PC-9 (cell line): ENCODE data around the gene NRG3. TPM values are rescaled to one million over a fixed set of nuclear protein-coding genes. Genes with fewer than 3 reads are reported as not detected.

Experiments used
- BruUV-seq: library from RNA; stranded (reverse); fragments of 400-500 nt; replicated peaks from 2 replicates; lab custom pipeline; 2021; lab: Mats Ljungman, UMichigan
- CTCF ChIA-PET: fragments of 300-600 bp; sonication (Branson Sonifier 250); formaldehyde crosslinking; loops from one replicate; lab custom pipeline; 2022; ENCODE audit warnings: antibody characterized with exemption; lab: Charles Lee
- POLR2A ChIA-PET: fragments of 300-600 bp; sonication (Branson Sonifier 250); formaldehyde crosslinking; loops from one replicate; lab custom pipeline; 2022; ENCODE audit warnings: antibody characterized with exemption; ENCODE audit not compliant: unreplicated experiment; lab: Charles Lee
- DNase-seq, 2 experiments: peaks; one replicate each; pipeline versions ENCODE4 v3.0.0 to v3.0.0-alpha.2; 2015 to 2022; ENCODE audit warnings: mixed read lengths in 1 of 2
- H2AFZ ChIP-seq: fragments of 200-600 bp; sonication (generic); 2 replicates; pipeline ENCODE4 v1.8.1; 2017; ENCODE audit warnings: antibody characterized with exemption
- H3F3A ChIP-seq: fragments of 200-600 bp; sonication (generic); 2 replicates; pipeline ENCODE4 v1.8.1; 2017; ENCODE audit warnings: antibody characterized with exemption, mild to moderate bottlenecking, low read depth; ENCODE audit not compliant: insufficient read depth
- H3K27ac ChIP-seq: fragments of 200-600 bp; sonication (generic); 2 replicates; pipeline ENCODE4 v1.6.1; 2016; ENCODE audit warnings: mixed run types
- H3K27me3 ChIP-seq: fragments of 200-600 bp; sonication (generic); 2 replicates; pipeline ENCODE4 v1.6.1; 2016; ENCODE audit warnings: low read depth, mixed run types; ENCODE audit not compliant: insufficient read depth
- H3K36me3 ChIP-seq: fragments of 200-600 bp; sonication (generic); 2 replicates; pipeline ENCODE4 v1.6.1; 2016; ENCODE audit warnings: low read depth, mixed run types
- H3K4me1 ChIP-seq: fragments of 200-600 bp; sonication (generic); replicated peaks from 2 replicates; pipeline ENCODE4 v1.6.1; 2016; ENCODE audit warnings: mixed run types; ENCODE audit not compliant: insufficient read depth
- H3K4me2 ChIP-seq: fragments of 200-600 bp; sonication (generic); 2 replicates; pipeline ENCODE4 v1.6.1; 2017; ENCODE audit warnings: mixed run types
- H3K4me3 ChIP-seq: fragments of 200-600 bp; sonication (generic); 2 replicates; pipeline ENCODE4 v1.6.1; 2016; ENCODE audit warnings: mixed run types
- H3K79me2 ChIP-seq: fragments of 200-600 bp; sonication (generic); 2 replicates; pipeline ENCODE4 v1.6.1; 2017; ENCODE audit warnings: low read depth, mixed run types
- H3K9me2 ChIP-seq: fragments of 200-600 bp; sonication (generic); 2 replicates; pipeline ENCODE4 v1.8.1; 2017; ENCODE audit warnings: mild to moderate bottlenecking; ENCODE audit not compliant: insufficient read depth
- H3K9me3 ChIP-seq: fragments of 200-600 bp; sonication (generic); 2 replicates; pipeline ENCODE4 v1.8.1; 2016; ENCODE audit warnings: low read depth; ENCODE audit not compliant: insufficient read depth
- H4K20me1 ChIP-seq: fragments of 200-600 bp; sonication (generic); 2 replicates; pipeline ENCODE4 v1.8.1; 2017; ENCODE audit not compliant: insufficient read depth
- EZH2 ChIP-seq: fragments of 200-600 bp; sonication (generic); IDR thresholded peaks from 2 replicates; pipeline ENCODE4 v1.8.0; 2017; ENCODE audit warnings: antibody characterized with exemption, low read depth
- intact Hi-C: fragments of 100-400 bp; cut with micrococcal nuclease; formaldehyde crosslinking; loops from one replicate; pipeline ENCODE4 v1.10.0; 2022; ENCODE audit not compliant: unreplicated experiment
- total RNA-seq: library from RNA; stranded (reverse); gene quantifications from 2 replicates; pipeline ENCODE4 v1.2.3, GENCODE V29; 2021
- TF ChIP-seq, protein P1 (sequence below): fragments of 200-600 bp; sonication (generic); conservative IDR thresholded peaks from 2 replicates; pipeline ENCODE4 v1.6.1; 2017; ENCODE audit warnings: mixed run types, antibody characterized with exemption, mild to moderate bottlenecking, moderate library complexity

NRG3 gene
- total RNA-seq, 1 experiment from 2014 or later = not detected

DNA sequence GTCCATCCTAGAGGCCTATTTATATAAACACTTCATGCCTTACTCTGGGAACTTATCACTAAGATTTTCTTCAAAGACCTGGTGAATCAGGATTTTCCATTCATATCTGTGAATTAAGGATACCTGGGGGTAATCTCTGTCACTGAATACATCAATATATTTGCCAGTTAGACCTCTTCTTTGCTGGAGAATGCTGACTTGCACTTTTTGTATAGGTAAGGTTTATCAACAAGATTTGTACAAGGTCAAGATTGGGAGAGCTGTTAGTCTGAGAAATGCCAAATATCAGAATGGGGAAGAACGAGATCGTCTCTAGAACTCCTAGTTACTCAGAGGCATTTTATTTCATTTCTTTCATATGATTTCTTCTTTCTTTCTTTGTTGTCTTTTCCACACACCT, 1060.0 kb downstream of the NRG3 start:
- BruUV-seq = no TSS peak
- no peaks in the 10 kb centered on the region for H3K36me3 ChIP-seq
- ChIA-PET CTCF (no interaction called here), POLR2A (no interaction called here)
- no peak overlapping the region for H3K27ac ChIP-seq
- no peaks in the 10 kb centered on the region for H3K79me2 ChIP-seq
- TF ChIP-seq, protein P1, sequence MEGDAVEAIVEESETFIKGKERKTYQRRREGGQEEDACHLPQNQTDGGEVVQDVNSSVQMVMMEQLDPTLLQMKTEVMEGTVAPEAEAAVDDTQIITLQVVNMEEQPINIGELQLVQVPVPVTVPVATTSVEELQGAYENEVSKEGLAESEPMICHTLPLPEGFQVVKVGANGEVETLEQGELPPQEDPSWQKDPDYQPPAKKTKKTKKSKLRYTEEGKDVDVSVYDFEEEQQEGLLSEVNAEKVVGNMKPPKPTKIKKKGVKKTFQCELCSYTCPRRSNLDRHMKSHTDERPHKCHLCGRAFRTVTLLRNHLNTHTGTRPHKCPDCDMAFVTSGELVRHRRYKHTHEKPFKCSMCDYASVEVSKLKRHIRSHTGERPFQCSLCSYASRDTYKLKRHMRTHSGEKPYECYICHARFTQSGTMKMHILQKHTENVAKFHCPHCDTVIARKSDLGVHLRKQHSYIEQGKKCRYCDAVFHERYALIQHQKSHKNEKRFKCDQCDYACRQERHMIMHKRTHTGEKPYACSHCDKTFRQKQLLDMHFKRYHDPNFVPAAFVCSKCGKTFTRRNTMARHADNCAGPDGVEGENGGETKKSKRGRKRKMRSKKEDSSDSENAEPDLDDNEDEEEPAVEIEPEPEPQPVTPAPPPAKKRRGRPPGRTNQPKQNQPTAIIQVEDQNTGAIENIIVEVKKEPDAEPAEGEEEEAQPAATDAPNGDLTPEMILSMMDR = no peak
- no peak for TF ChIP-seq EZH2
- H3K27me3 ChIP-seq = peaks cover 19% of the 10 kb centered on the region
- no peaks in the 10 kb centered on the region for H3F3A ChIP-seq
- no peaks in the 10 kb centered on the region for H3K4me1 ChIP-seq
- no peak for DNase-seq
- H4K20me1 ChIP-seq = no peaks in the 10 kb centered on the region
- no peak overlapping the region for H3K4me3 ChIP-seq
- 0 out of 2 replicates have a peak, but pooled peaks cover 3% of the 10 kb centered on the region for H3K9me2 ChIP-seq
- no peaks in the 10 kb centered on the region for H3K9me3 ChIP-seq
- H2AFZ ChIP-seq = no peak overlapping the region
- no peak overlapping the region for H3K4me2 ChIP-seq
- intact Hi-C loops = no loop called here

DNA sequence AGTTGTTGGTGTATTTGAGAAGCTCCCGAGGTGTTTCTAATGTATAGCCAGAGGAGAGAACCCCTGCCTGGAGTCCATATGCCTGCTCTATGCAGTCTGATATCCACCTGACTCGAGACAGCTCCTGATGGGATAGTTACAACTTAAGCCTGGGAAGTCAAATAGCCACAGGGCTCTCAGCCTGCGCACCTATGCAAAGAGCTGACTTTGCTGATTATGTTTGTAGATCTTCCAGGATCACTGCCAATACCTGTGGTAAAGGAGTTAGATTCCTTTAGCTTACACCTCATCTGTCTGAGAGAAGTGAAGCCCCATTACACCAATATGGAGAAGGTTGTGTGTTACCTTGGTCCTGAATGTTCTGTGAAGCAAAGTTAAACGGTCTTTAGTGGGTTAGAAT, 1063.3 kb downstream of the NRG3 start:
- BruUV-seq = no TSS peak
- CTCF ChIA-PET = interaction anchor here (0.6 kb wide), 1 partner anchor 51 kb away, joined by 3 read pairs; no protein-coding TSS in a partner anchor
- POLR2A ChIA-PET = no interaction called here

DNA sequence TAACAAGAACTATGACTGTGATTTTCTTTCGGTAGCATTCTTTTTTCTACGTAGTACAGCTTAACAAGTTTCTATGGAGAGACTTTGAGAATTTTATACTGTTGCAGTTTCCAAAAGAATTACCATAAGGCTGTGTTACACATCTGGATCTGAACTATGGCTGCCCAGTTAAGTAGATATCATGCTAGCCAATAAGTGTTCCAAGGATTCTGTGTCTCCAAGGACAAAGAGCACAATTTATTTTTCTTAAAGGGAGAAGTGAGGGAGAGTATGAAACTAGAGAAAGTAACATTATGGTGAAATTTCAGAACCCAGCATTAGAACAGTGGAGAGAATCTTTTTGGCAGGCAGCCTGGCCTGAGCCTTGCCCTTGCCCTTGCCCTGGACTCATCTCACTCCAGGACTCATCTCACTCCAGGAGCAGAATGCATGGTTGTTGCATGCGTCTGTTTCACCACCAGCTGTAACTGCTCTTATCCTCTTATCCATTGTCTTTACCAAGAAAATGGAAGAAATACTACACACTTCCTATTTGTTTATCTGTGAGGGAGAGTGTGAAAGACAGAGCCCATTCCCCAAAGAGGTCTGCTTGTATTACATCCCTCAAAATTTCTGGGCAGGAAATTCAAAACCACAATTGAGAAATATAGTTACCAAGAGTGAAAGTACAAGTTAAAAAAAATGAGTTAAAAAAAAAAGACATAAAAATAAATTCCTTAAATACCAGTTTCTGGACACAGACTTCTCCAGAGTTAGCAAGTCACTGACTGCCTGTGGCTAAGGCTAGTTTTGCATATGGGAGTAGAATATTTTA, 1067.5 kb downstream of the NRG3 start:
- no peaks in the 10 kb centered on the region for H3K9me3 ChIP-seq
- H3F3A ChIP-seq = no peaks in the 10 kb centered on the region
- H3K27me3 ChIP-seq = peaks cover 15% of the 10 kb centered on the region
- BruUV-seq = no TSS peak
- no peak for DNase-seq
- H3K79me2 ChIP-seq = no peaks in the 10 kb centered on the region
- POLR2A ChIA-PET = no interaction called here
- intact Hi-C loops = no loop called here
- CTCF ChIA-PET = no interaction called here
- no peaks in the 10 kb centered on the region for H3K4me1 ChIP-seq
- no peak overlapping the region for H3K4me2 ChIP-seq
- H2AFZ ChIP-seq = no peak overlapping the region
- no peak for TF ChIP-seq EZH2
- TF ChIP-seq, protein P1 = no peak
- no peak overlapping the region for H3K27ac ChIP-seq
- no peak overlapping the region for H3K4me3 ChIP-seq
- no peaks in the 10 kb centered on the region for H3K9me2 ChIP-seq
- no peaks in the 10 kb centered on the region for H3K36me3 ChIP-seq
- no peaks in the 10 kb centered on the region for H4K20me1 ChIP-seq

More for the DNA sequence above, 1063.3 kb downstream of the NRG3 start:
- Histone ChIP-seq H3K9me3 (no peaks in the 10 kb centered on the region), H3K9me2 (0 out of 2 replicates have a peak, but pooled peaks cover 3% of the 10 kb centered on the region), H3K79me2 (no peaks in the 10 kb centered on the region), H3K4me1 (no peaks in the 10 kb centered on the region), H3F3A (no peaks in the 10 kb centered on the region), H3K4me3 (no peak overlapping the region), H3K27me3 (peaks cover 19% of the 10 kb centered on the region), H2AFZ (no peak overlapping the region), H3K27ac (no peak overlapping the region), H4K20me1 (no peaks in the 10 kb centered on the region), H3K36me3 (no peaks in the 10 kb centered on the region), H3K4me2 (no peak overlapping the region)
- intact Hi-C loops = no loop called here
- no peak for DNase-seq
- no peak for TF ChIP-seq EZH2
- TF ChIP-seq, protein P1 = no peak
